Measurements from ENCODE around the gene ZSCAN10.
"Not testable (repeated sequence)": the region's sequence is repeated elsewhere in the genome, so short reads cannot be mapped to it uniquely, and the experiment has no call there.

DNA sequence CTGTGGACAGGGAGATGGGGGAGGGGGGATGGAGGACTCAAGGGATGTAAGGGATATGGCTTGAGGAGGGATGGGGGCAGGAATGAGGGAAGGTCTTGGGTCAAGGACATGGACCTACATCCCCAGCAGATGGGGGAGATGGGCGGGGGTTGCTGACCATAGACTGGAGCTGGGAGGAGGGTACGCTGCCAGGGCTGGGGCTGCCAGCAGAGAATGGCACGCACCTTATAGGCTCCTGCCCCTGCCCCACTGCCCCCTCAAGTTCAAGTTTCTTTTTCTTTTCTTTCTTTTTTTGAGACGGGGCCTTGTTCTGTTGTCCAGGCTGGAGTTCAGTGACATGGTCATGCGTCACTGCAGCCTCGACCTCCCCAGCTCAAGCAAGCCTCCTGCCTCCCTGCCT, 23.1 kb downstream of the ZSCAN10 start:
- TF ChIP-seq, protein P1, sequence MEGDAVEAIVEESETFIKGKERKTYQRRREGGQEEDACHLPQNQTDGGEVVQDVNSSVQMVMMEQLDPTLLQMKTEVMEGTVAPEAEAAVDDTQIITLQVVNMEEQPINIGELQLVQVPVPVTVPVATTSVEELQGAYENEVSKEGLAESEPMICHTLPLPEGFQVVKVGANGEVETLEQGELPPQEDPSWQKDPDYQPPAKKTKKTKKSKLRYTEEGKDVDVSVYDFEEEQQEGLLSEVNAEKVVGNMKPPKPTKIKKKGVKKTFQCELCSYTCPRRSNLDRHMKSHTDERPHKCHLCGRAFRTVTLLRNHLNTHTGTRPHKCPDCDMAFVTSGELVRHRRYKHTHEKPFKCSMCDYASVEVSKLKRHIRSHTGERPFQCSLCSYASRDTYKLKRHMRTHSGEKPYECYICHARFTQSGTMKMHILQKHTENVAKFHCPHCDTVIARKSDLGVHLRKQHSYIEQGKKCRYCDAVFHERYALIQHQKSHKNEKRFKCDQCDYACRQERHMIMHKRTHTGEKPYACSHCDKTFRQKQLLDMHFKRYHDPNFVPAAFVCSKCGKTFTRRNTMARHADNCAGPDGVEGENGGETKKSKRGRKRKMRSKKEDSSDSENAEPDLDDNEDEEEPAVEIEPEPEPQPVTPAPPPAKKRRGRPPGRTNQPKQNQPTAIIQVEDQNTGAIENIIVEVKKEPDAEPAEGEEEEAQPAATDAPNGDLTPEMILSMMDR (IDR thresholded peaks at IDR 0.05; ENCODE audit: low read length), result not testable (repeated sequence)
- not testable (repeated sequence) for TF ChIP-seq EZH2 (optimal IDR thresholded peaks at IDR 0.05; ENCODE audit: low read depth, low read length); EZH2phosphoT487 (IDR thresholded peaks at IDR 0.05; ENCODE audit: low read length)

Data from MM.1S (cell line).